Neural cell (in vitro differentiated cells): Measurements from ENCODE around the gene CAPN14. TPM values are rescaled to one million over a fixed set of nuclear protein-coding genes. Genes with fewer than 3 reads are reported as not detected.
A peak's percentile ranks its signal among the peaks of the same experiment; 100 is the strongest.

ENCODE experiments used
- H2AFZ ChIP-seq: fragments of 200-600, 300-800 bp; sonication (generic), shearing (Covaris generic); 2 replicates; pipeline ENCODE4 v1.6.0; 2014; ENCODE audit warnings: low read depth, mild to moderate bottlenecking, antibody characterized with exemption, low read length, moderate library complexity
- H3F3A ChIP-seq: fragments of 200-600 bp; shearing (Covaris generic); 2 replicates; pipeline ENCODE4 v1.6.1; 2016; ENCODE audit warnings: mild to moderate bottlenecking, moderate library complexity, mixed read lengths, antibody characterized with exemption, low read length; ENCODE audit not compliant: insufficient read depth, poor library complexity, severe bottlenecking
- H3K27ac ChIP-seq: fragments of 200-600, 300-800 bp; sonication (generic), shearing (Covaris generic); 2 replicates; pipeline ENCODE4 v1.5.1; 2014; ENCODE audit warnings: mild to moderate bottlenecking, low read length, moderate library complexity
- H3K27me3 ChIP-seq: fragments of 300-800, 200-600 bp; sonication (generic), shearing (Covaris generic); 2 replicates; pipeline ENCODE4 v1.6.0; 2014; ENCODE audit warnings: mild to moderate bottlenecking, low read depth, low read length, moderate library complexity; ENCODE audit not compliant: insufficient read depth
- H3K36me3 ChIP-seq: fragments of 300-800, 200-600 bp; sonication (generic), shearing (Covaris generic); 2 replicates; pipeline ENCODE4 v1.5.1; 2014; ENCODE audit warnings: mild to moderate bottlenecking, antibody characterized with exemption, low read length, moderate library complexity; ENCODE audit not compliant: insufficient read depth
- H3K4me2 ChIP-seq: fragments of 300-800, 200-600 bp; sonication (generic), shearing (Covaris generic); 2 replicates; pipeline ENCODE4 v1.6.0; 2014; ENCODE audit warnings: mild to moderate bottlenecking, low read length
- H3K4me3 ChIP-seq: fragments of 300-800, 200-600 bp; sonication (generic), shearing (Covaris generic); 2 replicates; pipeline ENCODE4 v1.5.1; 2014; ENCODE audit warnings: mild to moderate bottlenecking, low read length, moderate library complexity
- H3K79me2 ChIP-seq: fragments of 200-600 bp; shearing (Covaris generic); replicated peaks from 2 replicates; pipeline ENCODE4 v1.6.0; 2014; ENCODE audit warnings: mild to moderate bottlenecking, low read length, moderate library complexity; ENCODE audit not compliant: insufficient read depth
- H3K9ac ChIP-seq: fragments of 300-800, 200-600 bp; sonication (generic), shearing (Covaris generic); 2 replicates; pipeline ENCODE4 v1.6.1; 2016; ENCODE audit warnings: mild to moderate bottlenecking, low read length, mixed read lengths
- H3K9me2 ChIP-seq: fragments of 200-600 bp; shearing (Covaris generic); 2 replicates; pipeline ENCODE4 v1.6.1; 2016; ENCODE audit warnings: mild to moderate bottlenecking, low read length, mixed read lengths; ENCODE audit not compliant: insufficient read depth
- H3K9me3 ChIP-seq: fragments of 200-600, 300-800 bp; sonication (generic), shearing (Covaris generic); 2 replicates; pipeline ENCODE4 v1.6.1; 2016; ENCODE audit warnings: mild to moderate bottlenecking, mixed run types, low read length, moderate library complexity, mixed read lengths
- H4K20me1 ChIP-seq: fragments of 200-600 bp; shearing (Covaris generic); 2 replicates; pipeline ENCODE4 v1.6.1; 2016; ENCODE audit warnings: mild to moderate bottlenecking, mixed run types; ENCODE audit not compliant: insufficient read depth
- CTCF ChIP-seq: fragments of 450-650 bp; IDR thresholded peaks from 2 replicates; pipeline ENCODE4 v1.5.1; 2014; ENCODE audit warnings: antibody characterized with exemption, mild to moderate bottlenecking, moderate library complexity; ENCODE audit not compliant: poor library complexity, severe bottlenecking
- EP300 ChIP-seq: fragments of 450-650 bp; conservative IDR thresholded peaks from 2 replicates; pipeline ENCODE4 v1.6.1; 2014; ENCODE audit warnings: antibody characterized with exemption, mild to moderate bottlenecking, moderate library complexity; ENCODE audit not compliant: poor library complexity, severe bottlenecking
- EZH2 ChIP-seq: fragments of 200-600, 300-800 bp; shearing (Covaris generic), sonication (generic); IDR thresholded peaks from 2 replicates; pipeline ENCODE4 v1.6.1; 2014; ENCODE audit warnings: antibody characterized with exemption, low read length, borderline replicate concordance, mild to moderate bottlenecking; ENCODE audit not compliant: insufficient read depth, poor library complexity, severe bottlenecking
- MXI1 ChIP-seq: fragments of 450-650 bp; conservative IDR thresholded peaks from 2 replicates; pipeline ENCODE4 v1.6.1; 2014; ENCODE audit warnings: antibody characterized with exemption, mild to moderate bottlenecking; ENCODE audit not compliant: poor library complexity, severe bottlenecking
- POLR2AphosphoS5 ChIP-seq: IDR thresholded peaks from 2 replicates; pipeline ENCODE4 v1.6.1; 2012
- RAD21 ChIP-seq: fragments of 450-650 bp; conservative IDR thresholded peaks from 2 replicates; pipeline ENCODE4 v1.6.1; 2014; ENCODE audit warnings: antibody characterized with exemption, mild to moderate bottlenecking, moderate library complexity
- REST ChIP-seq: IDR thresholded peaks from 2 replicates; pipeline ENCODE4 v1.6.1; 2012; ENCODE audit warnings: borderline replicate concordance
- SMC3 ChIP-seq: fragments of 450-650 bp; conservative IDR thresholded peaks from 2 replicates; pipeline ENCODE4 v1.6.1; 2014; ENCODE audit warnings: antibody characterized with exemption, mild to moderate bottlenecking, moderate library complexity; ENCODE audit not compliant: poor library complexity
- TAF1 ChIP-seq: IDR thresholded peaks from 2 replicates; pipeline ENCODE4 v1.6.1; 2012; ENCODE audit warnings: low read depth
- polyA plus RNA-seq: library from polyadenylated mRNA; depleted of rRNA; stranded (reverse); fragments of >200 nt; gene quantifications from 2 replicates; pipeline ENCODE4 v1.2.3, GENCODE V29; 2014

The CAPN14 gene
- polyA plus RNA-seq, 1 donor from 2014 or later = 2.1 TPM

- H3K27me3 ChIP-seq = peaks cover 44% of the 10 kb centered on the region
- no peaks in the 10 kb centered on the region for H4K20me1 ChIP-seq
- H3K27ac ChIP-seq = no peak overlapping the region
- H3K4me2 ChIP-seq = no peak overlapping the region
- H3K36me3 ChIP-seq = no peaks in the 10 kb centered on the region
- H3K9me2 ChIP-seq = no peaks in the 10 kb centered on the region
- no peak overlapping the region for H3K4me3 ChIP-seq
- H3K79me2 ChIP-seq = no peaks in the 10 kb centered on the region
- H3K9ac ChIP-seq = no peak overlapping the region
- no peak overlapping the region for H2AFZ ChIP-seq
- H3F3A ChIP-seq = no peaks in the 10 kb centered on the region
- TF ChIP-seq MXI1 (no peak), CTCF (no peak), POLR2AphosphoS5 (no peak), EZH2 (no peak), TAF1 (no peak)
- no peaks in the 10 kb centered on the region for H3K9me3 ChIP-seq
These were observed 77.6 kb downstream of the CAPN14 start for GRCh38 chr2:31139671-31140070.

- Histone ChIP-seq H3F3A (no peaks in the 10 kb centered on the region), H3K9ac (peak within 1 kb of the TSS; percentile 71), H3K36me3 (no peaks in the 10 kb centered on the region), H3K9me2 (no peaks in the 10 kb centered on the region), H3K4me2 (peak within 1 kb of the TSS; percentile 62), H2AFZ (peak within 1 kb of the TSS; percentile 49), H3K79me2 (no peaks in the 10 kb centered on the region), H3K27ac (no peak within 1 kb of the TSS), H4K20me1 (no peaks in the 10 kb centered on the region), H3K9me3 (no peaks in the 10 kb centered on the region), H3K4me3 (peak within 1 kb of the TSS; percentile 75), H3K27me3 (peaks cover 47% of the 10 kb centered on the region)
- TF ChIP-seq MXI1 (peak; percentile 12), REST (no peak), EZH2 (no peak), CTCF (peak; percentile 69), RAD21 (peak; percentile 64), EP300 (no peak), TAF1 (no peak), SMC3 (peak; percentile 60), POLR2AphosphoS5 (no peak)
These were observed 79.0 kb downstream of the CAPN14 start, which contains the start of gene GALNT14 for GRCh38 chr2:31138037-31138962. Gene GALNT14 (minus strand): TSS chr2:31138440. CDS start chr2:31138086, 354 bp downstream.
